Lower leg skin (tissue), 3 donors: ENCODE data around the gene ADGRG3.

Experiments used
- CTCF ChIP-seq, 3 donors: fragments of 450-650 bp; IDR thresholded peaks; one replicate each; pipeline ENCODE4 v1.5.1; 2016; ENCODE audit warnings: antibody characterized with exemption in 3 of 3, mild to moderate bottlenecking in 3 of 3, moderate library complexity in 2 of 3
- POLR2A ChIP-seq, 2 donors: fragments of 450-650 bp; IDR thresholded peaks; one replicate each; pipeline ENCODE4 v1.6.1; 2016 to 2017; ENCODE audit warnings: antibody characterized with exemption in 2 of 2, mild to moderate bottlenecking in 1 of 2, moderate library complexity in 1 of 2

GRCh38 chr16:57672824-57673223 is 4.7 kb downstream of the ADGRG3 start:
- TF ChIP-seq POLR2A (IDR thresholded peaks at IDR 0.05), result no peak
- no peak for TF ChIP-seq CTCF (IDR thresholded peaks at IDR 0.05)
